Measurements from ENCODE around the gene TMEM30B.

Gene TMEM30B

GRCh38 chr14:61322011-61322798 lies 41.1 kb upstream of the TMEM30B start (continued):
- TF ChIP-seq CTCF (tag by site-specific recombination; IDR thresholded peaks at IDR 0.05), result no peak
- TF ChIP-seq ZIC2 (tag by site-specific recombination; IDR thresholded peaks at IDR 0.05), result no peak; the same call in none of the 2 replicates
- TF ChIP-seq, protein P1, sequence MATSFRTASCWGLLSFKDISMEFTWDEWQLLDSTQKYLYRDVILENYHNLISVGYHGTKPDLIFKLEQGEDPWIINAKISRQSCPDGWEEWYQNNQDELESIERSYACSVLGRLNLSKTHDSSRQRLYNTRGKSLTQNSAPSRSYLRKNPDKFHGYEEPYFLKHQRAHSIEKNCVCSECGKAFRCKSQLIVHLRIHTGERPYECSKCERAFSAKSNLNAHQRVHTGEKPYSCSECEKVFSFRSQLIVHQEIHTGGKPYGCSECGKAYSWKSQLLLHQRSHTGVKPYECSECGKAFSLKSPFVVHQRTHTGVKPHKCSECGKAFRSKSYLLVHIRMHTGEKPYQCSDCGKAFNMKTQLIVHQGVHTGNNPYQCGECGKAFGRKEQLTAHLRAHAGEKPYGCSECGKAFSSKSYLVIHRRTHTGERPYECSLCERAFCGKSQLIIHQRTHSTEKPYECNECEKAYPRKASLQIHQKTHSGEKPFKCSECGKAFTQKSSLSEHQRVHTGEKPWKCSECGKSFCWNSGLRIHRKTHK (tag by site-specific recombination; IDR thresholded peaks at IDR 0.05), result no peak
- peak; percentile 79; the same call in 1 of the 2 replicates for TF ChIP-seq KLF10 (tag by site-specific recombination; IDR thresholded peaks at IDR 0.05)
- TF ChIP-seq KLF8 (tag by site-specific recombination; IDR thresholded peaks at IDR 0.05), result peak; percentile 74; the same call in 1 of the 2 replicates
- no peak for TF ChIP-seq ZFP69B (tag by site-specific recombination; IDR thresholded peaks at IDR 0.05)
- TF ChIP-seq ZNF621 (tag by site-specific recombination; IDR thresholded peaks at IDR 0.05), result no peak
- no peak for TF ChIP-seq HOXA7 (CRISPR knock-in tag; IDR thresholded peaks at IDR 0.05; ENCODE audit: borderline replicate concordance)
- no peak for TF ChIP-seq ZBTB17 (tag by site-specific recombination; IDR thresholded peaks at IDR 0.05)
- TF ChIP-seq ZNF548 (tag by site-specific recombination; IDR thresholded peaks at IDR 0.05), result no peak
- TF ChIP-seq GLIS1 (tag by site-specific recombination; IDR thresholded peaks at IDR 0.05), result peak; percentile 38
- no peak for TF ChIP-seq ZNF76 (tag by site-specific recombination; IDR thresholded peaks at IDR 0.05; ENCODE audit: borderline replicate concordance, low read depth)
- no peak for TF ChIP-seq ZBTB48 (tag by site-specific recombination; IDR thresholded peaks at IDR 0.05)
- TF ChIP-seq ZNF19 (tag by site-specific recombination; IDR thresholded peaks at IDR 0.05; ENCODE audit: low read depth), result no peak
- no peak for TF ChIP-seq PBX3 (CRISPR knock-in tag; IDR thresholded peaks at IDR 0.05)
- no peak for TF ChIP-seq ZNF654 (tag by site-specific recombination; IDR thresholded peaks at IDR 0.05; ENCODE audit: low read depth)
- TF ChIP-seq YY1 (tag by site-specific recombination; IDR thresholded peaks at IDR 0.05), result peak; percentile 53; the same call in 1 of the 2 replicates
- no peak for TF ChIP-seq ZNF155 (tag by site-specific recombination; IDR thresholded peaks at IDR 0.05)
- TF ChIP-seq ZNF10 (tag by site-specific recombination; IDR thresholded peaks at IDR 0.05), result no peak
- no peak for TF ChIP-seq IKZF3 (tag by site-specific recombination; IDR thresholded peaks at IDR 0.05)
- no peak for TF ChIP-seq ZNF792 (tag by site-specific recombination; IDR thresholded peaks at IDR 0.05)
- TF ChIP-seq, protein P2, sequence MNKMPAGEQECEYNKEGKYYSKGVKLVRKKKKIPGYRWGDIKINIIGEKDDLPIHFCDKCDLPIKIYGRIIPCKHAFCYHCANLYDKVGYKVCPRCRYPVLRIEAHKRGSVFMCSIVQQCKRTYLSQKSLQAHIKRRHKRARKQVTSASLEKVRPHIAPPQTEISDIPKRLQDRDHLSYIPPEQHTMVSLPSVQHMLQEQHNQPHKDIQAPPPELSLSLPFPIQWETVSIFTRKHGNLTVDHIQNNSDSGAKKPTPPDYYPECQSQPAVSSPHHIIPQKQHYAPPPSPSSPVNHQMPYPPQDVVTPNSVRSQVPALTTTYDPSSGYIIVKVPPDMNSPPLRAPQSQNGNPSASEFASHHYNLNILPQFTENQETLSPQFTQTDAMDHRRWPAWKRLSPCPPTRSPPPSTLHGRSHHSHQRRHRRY (tag by site-specific recombination; IDR thresholded peaks at IDR 0.05), result no peak
- peak; percentile 90 for TF ChIP-seq ZNF335 (tag by site-specific recombination; conservative IDR thresholded peaks at IDR 0.05)
- no peak for TF ChIP-seq ZNF561 (tag by site-specific recombination; IDR thresholded peaks at IDR 0.05; ENCODE audit: borderline replicate concordance)
- TF ChIP-seq ZNF404 (tag by site-specific recombination; IDR thresholded peaks at IDR 0.05), result no peak
- peak; percentile 43; the same call in 1 of the 2 replicates for TF ChIP-seq ZNF423 (tag by site-specific recombination; IDR thresholded peaks at IDR 0.05)
- TF ChIP-seq ZBTB26 (tag by site-specific recombination; optimal IDR thresholded peaks at IDR 0.05), result peak; percentile 18
- TF ChIP-seq ZNF768 (tag by site-specific recombination; IDR thresholded peaks at IDR 0.05), result no peak
- no peak for TF ChIP-seq HIC1 (tag by site-specific recombination; IDR thresholded peaks at IDR 0.05)
- TF ChIP-seq ZNF580 (tag by site-specific recombination; IDR thresholded peaks at IDR 0.05), result no peak
- TF ChIP-seq ZNF501 (tag by site-specific recombination; IDR thresholded peaks at IDR 0.05), result no peak
- TF ChIP-seq ZFP41 (tag by site-specific recombination; IDR thresholded peaks at IDR 0.05; ENCODE audit: borderline replicate concordance), result no peak
